Gastrocnemius medialis (tissue), 4 donors: ENCODE data around the gene STAT5B. TPM values are rescaled to one million over a fixed set of nuclear protein-coding genes. Genes with fewer than 3 reads are reported as not detected.

ENCODE experiments used
- ATAC-seq, 2 donors: fragments of 150-250 bp; one replicate each; pipeline ENCODE4 v1.9.1; 2016
- DNase-seq, 2 donors: peaks; one replicate each; pipeline ENCODE4 v3.0.0-alpha.2; 2019
- H3K27ac ChIP-seq, 4 donors: fragments of 200-600 bp; sonication (generic); 1 replicate in 1 of 4; 2 replicates in 3 of 4; pipeline ENCODE4 v1.5.1; 2016 to 2018; ENCODE audit warnings: mild to moderate bottlenecking in 2 of 4, moderate library complexity in 1 of 4
- H3K27me3 ChIP-seq, 3 donors: fragments of 200-600 bp; sonication (generic) in 2 of 3; 1 replicate in 1 of 3; 2 replicates in 2 of 3; pipeline versions ENCODE4 v1.5.1 to v1.6.0; 2016 to 2019; ENCODE audit warnings: mild to moderate bottlenecking in 1 of 3, moderate library complexity in 1 of 3
- H3K36me3 ChIP-seq, 2 donors: fragments of 200-600 bp; sonication (generic) in 1 of 2; one replicate each; pipeline ENCODE4 v1.5.1; 2017 to 2018
- H3K4me1 ChIP-seq, 2 donors: fragments of 200-600 bp; sonication (generic) in 1 of 2; one replicate each; pipeline ENCODE4 v1.5.1; 2016 to 2017; ENCODE audit warnings: mild to moderate bottlenecking in 2 of 2
- H3K4me3 ChIP-seq, 4 donors: fragments of 200-600 bp; sonication (generic) in 3 of 4; 1 replicate in 1 of 4; 2 replicates in 3 of 4; pipeline ENCODE4 v1.5.1; 2016 to 2019; ENCODE audit warnings: mild to moderate bottlenecking in 2 of 4
- H3K9me3 ChIP-seq, 3 donors: fragments of 200-600 bp; sonication (generic) in 2 of 3; 1 replicate in 1 of 3; 2 replicates in 2 of 3; pipeline ENCODE4 v1.5.1; 2016 to 2019
- POLR2A ChIP-seq, 2 donors: fragments of 450-650 bp; IDR thresholded peaks; one replicate each; pipeline ENCODE4 v1.6.1; 2017; ENCODE audit warnings: antibody characterized with exemption in 2 of 2, mild to moderate bottlenecking in 2 of 2, moderate library complexity in 2 of 2
- in situ Hi-C, 4 donors: fragments of 200-750 bp; cut with MboI; loops; one replicate each; pipeline versions ENCODE4 v1.15.0 to v1.8.0; 2017; ENCODE audit warnings: low sequenced_read_pairs in 4 of 4
- intact Hi-C: fragments of 100-400 bp; cut with DNase I; formaldehyde crosslinking; loops from one replicate; pipeline ENCODE4 v1.15.1; 2023; ENCODE audit warnings: low total_unique reads
- total RNA-seq, 4 donors: library from RNA; depleted of rRNA; stranded (reverse); fragments of >200 nt; gene quantifications; one replicate each; pipeline versions ENCODE4 v1.1.0 to v1.2.3, GENCODE V29; 2016
- TF ChIP-seq, protein P1 (sequence below), 5 experiments: fragments of 450-650 bp in 3 of 5; fragments of 200-600 bp in 2 of 5; sonication (generic) in 2 of 5; IDR thresholded peaks in 4 of 5; conservative IDR thresholded peaks in 1 of 5; 1 replicate in 4 of 5; 2 replicates in 1 of 5; pipeline ENCODE4 v1.5.1; 2016 to 2019; ENCODE audit warnings: antibody characterized with exemption in 5 of 5, mild to moderate bottlenecking in 3 of 5, moderate library complexity in 3 of 5

The STAT5B gene
- total RNA-seq, 4 donors from 2014 or later, result 77.3 to 150 (median 80.7) TPM

DNA sequence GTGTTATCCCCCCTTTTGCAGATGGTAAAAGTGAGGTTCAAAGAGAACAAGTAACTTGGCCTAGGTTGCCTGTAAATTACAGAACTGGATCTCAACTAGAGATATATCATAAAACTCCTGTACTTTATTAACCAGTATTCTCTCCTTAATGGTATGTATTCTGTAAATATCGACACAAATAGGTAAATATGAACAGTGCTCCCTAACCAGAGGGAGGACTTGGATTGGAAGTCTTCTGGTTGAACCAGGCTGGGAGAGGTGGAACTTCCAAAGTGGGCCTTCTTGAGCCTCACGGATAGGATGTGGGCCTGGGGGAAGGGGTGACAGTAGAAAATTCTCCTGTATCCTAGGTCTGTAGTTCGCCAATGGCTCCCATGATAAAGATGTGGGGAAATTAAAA, 19.8 kb upstream of the STAT5B start:
- Histone ChIP-seq H3K27me3 (no peaks in the 10 kb centered on the region), H3K9me3 (no peaks in the 10 kb centered on the region), H3K4me1 (no peaks in the 10 kb centered on the region), H3K27ac (no peak overlapping the region), H3K4me3 (no peak overlapping the region), H3K36me3 (peaks cover 0 to 45% of the 10 kb centered on the region in 2 donors)
- ATAC-seq (no peak), DNase-seq (no peak)
- in situ Hi-C loops, result no loop called here
- no peak for TF ChIP-seq POLR2A (IDR thresholded peaks at IDR 0.05)
- TF ChIP-seq, protein P1, sequence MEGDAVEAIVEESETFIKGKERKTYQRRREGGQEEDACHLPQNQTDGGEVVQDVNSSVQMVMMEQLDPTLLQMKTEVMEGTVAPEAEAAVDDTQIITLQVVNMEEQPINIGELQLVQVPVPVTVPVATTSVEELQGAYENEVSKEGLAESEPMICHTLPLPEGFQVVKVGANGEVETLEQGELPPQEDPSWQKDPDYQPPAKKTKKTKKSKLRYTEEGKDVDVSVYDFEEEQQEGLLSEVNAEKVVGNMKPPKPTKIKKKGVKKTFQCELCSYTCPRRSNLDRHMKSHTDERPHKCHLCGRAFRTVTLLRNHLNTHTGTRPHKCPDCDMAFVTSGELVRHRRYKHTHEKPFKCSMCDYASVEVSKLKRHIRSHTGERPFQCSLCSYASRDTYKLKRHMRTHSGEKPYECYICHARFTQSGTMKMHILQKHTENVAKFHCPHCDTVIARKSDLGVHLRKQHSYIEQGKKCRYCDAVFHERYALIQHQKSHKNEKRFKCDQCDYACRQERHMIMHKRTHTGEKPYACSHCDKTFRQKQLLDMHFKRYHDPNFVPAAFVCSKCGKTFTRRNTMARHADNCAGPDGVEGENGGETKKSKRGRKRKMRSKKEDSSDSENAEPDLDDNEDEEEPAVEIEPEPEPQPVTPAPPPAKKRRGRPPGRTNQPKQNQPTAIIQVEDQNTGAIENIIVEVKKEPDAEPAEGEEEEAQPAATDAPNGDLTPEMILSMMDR (IDR thresholded peaks at IDR 0.05 in 4 of 5, conservative IDR thresholded peaks at IDR 0.05 in 1 of 5), result no peak
- intact Hi-C loops, result no loop called here

DNA sequence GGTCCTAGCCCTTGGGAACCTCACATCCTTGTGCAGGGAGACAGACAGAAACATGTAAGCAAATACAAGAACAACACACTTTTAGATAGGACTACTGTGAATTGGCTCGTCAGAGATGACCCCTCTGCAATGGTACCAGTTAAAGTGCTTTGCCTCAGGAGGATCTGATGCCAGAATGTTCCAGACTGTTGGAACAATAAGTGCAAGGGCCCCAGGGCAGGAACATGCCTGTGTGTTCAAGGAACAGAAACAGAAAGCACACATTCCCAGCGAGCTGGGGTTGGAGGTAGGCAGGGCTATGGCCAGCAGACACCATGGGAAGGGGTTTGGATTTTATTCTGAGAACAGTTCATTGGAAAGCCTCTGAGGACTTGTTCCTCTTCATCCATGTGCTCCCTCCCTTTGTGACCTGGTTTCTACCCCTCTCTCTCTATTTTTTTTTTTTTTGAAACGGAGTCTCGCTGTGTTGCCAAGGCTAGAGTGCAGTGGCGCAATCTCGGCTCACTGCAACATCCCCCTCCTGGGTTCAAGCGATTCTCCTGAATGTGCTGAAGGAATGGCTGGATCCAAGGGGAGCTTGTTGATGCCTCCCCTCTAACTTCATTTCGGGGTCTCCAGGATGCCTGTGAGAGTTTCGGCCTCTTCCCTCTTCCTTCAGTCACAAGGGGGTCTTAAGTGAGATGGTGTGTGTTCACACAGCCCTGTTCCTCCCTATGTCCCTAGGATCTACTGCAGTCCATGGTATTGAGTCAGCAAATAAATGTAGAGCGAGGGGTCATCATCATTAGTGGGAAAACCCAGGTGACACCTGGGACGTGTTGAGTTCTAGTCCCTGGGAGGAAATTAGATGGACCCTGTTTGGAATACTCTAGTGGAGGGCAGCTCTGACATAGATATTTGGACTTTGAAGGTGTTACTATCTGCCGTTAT, 18.5 kb upstream of the STAT5B start:
- H3K36me3 ChIP-seq, result peaks cover 0 to 40% of the 10 kb centered on the region in 2 donors
- no peaks in the 10 kb centered on the region for H3K27me3 ChIP-seq
- in situ Hi-C loops, result no loop called here

DNA sequence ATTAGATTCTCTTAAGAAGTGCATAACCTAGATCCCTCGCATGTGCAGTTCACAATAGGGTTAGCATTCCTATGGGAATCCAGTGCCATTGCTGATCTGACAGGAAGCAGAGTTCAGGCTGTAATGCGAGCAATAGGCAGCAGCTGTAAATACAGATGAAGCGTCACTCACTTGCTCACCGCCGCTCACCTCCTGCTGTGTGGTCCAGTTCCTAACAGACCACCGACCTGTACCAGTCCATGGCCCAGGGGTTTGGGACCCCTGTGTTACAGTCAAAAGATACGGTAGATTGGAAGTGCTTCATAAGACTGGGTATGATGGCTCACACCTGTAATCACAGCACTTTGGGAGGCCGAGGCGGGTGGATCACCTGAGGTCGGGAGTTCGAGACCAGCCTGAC, 14.9 kb upstream of the STAT5B start:
- H3K27me3 ChIP-seq, result no peaks in the 10 kb centered on the region
- in situ Hi-C loops (no loop called here), intact Hi-C loops (no loop called here)
- H3K36me3 ChIP-seq, result peaks cover 0 to 12% of the 10 kb centered on the region in 2 donors
- ATAC-seq (no peak), DNase-seq (peak in 1 of 2 donors; percentile 7)
- H3K27ac ChIP-seq, result no peak overlapping the region
- H3K4me3 ChIP-seq, result no peak overlapping the region
- peaks cover 0 to 15% of the 10 kb centered on the region in 2 donors for H3K4me1 ChIP-seq
- no peaks in the 10 kb centered on the region for H3K9me3 ChIP-seq
- TF ChIP-seq, protein P1 (IDR thresholded peaks at IDR 0.05 in 4 of 5, conservative IDR thresholded peaks at IDR 0.05 in 1 of 5), result no peak
- no peak for TF ChIP-seq POLR2A (IDR thresholded peaks at IDR 0.05)

More for the DNA sequence above, 18.5 kb upstream of the STAT5B start:
- H3K4me1 ChIP-seq, result no peaks in the 10 kb centered on the region
- H3K27ac ChIP-seq, result no peak overlapping the region
- ATAC-seq (no peak), DNase-seq (no peak)
- intact Hi-C loops, result no loop called here
- no peak overlapping the region for H3K4me3 ChIP-seq
- no peaks in the 10 kb centered on the region for H3K9me3 ChIP-seq
- TF ChIP-seq, protein P1 (IDR thresholded peaks at IDR 0.05 in 4 of 5, conservative IDR thresholded peaks at IDR 0.05 in 1 of 5), result no peak
- no peak for TF ChIP-seq POLR2A (IDR thresholded peaks at IDR 0.05)

DNA sequence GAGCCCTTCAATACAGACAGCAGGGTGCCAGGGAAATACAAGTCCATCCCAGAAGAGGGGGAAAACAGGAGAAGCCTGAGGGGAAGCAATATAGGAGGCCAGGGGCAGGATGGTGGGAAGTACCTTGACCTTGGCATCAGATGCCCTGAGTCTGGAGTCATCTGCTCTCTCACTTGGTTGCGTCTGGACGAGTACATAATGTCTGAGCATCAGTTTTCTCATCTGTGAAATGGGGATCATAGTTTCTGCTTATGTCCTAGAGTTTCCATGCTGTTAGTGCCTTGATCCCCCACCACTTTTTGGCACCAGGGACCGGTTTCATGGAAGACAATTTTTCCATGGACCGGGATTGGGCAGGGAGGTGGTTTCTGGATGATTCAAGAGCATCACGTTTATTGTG, 14.4 kb upstream of the STAT5B start:
- Histone ChIP-seq H3K9me3 (no peaks in the 10 kb centered on the region), H3K4me3 (no peak overlapping the region), H3K4me1 (peaks cover 0 to 15% of the 10 kb centered on the region in 2 donors), H3K27me3 (no peaks in the 10 kb centered on the region), H3K27ac (peak overlapping the region in 1 of 4 donors; percentile 30), H3K36me3 (peaks cover 0 to 7% of the 10 kb centered on the region in 2 donors)
- intact Hi-C loops, result no loop called here
- DNase-seq, result peak in 1 of 2 donors; percentile 1
- TF ChIP-seq, protein P1 (IDR thresholded peaks at IDR 0.05 in 4 of 5, conservative IDR thresholded peaks at IDR 0.05 in 1 of 5), result no peak
- no peak for TF ChIP-seq POLR2A (IDR thresholded peaks at IDR 0.05)
- no peak for ATAC-seq
- in situ Hi-C loops, result no loop called here
